GM15510 (cell line): ENCODE data around the gene VWCE.
A peak's percentile ranks its signal among the peaks of the same experiment; 100 is the strongest.

ENCODE experiments used
- POLR2A ChIP-seq: IDR thresholded peaks from 3 replicates; pipeline ENCODE4 v1.6.1; 2011; ENCODE audit warnings: borderline replicate concordance; ENCODE audit not compliant: insufficient read length; ENCODE audit errors: extremely low read depth

The VWCE gene, protein sequence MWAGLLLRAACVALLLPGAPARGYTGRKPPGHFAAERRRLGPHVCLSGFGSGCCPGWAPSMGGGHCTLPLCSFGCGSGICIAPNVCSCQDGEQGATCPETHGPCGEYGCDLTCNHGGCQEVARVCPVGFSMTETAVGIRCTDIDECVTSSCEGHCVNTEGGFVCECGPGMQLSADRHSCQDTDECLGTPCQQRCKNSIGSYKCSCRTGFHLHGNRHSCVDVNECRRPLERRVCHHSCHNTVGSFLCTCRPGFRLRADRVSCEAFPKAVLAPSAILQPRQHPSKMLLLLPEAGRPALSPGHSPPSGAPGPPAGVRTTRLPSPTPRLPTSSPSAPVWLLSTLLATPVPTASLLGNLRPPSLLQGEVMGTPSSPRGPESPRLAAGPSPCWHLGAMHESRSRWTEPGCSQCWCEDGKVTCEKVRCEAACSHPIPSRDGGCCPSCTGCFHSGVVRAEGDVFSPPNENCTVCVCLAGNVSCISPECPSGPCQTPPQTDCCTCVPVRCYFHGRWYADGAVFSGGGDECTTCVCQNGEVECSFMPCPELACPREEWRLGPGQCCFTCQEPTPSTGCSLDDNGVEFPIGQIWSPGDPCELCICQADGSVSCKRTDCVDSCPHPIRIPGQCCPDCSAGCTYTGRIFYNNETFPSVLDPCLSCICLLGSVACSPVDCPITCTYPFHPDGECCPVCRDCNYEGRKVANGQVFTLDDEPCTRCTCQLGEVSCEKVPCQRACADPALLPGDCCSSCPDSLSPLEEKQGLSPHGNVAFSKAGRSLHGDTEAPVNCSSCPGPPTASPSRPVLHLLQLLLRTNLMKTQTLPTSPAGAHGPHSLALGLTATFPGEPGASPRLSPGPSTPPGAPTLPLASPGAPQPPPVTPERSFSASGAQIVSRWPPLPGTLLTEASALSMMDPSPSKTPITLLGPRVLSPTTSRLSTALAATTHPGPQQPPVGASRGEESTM

DNA sequence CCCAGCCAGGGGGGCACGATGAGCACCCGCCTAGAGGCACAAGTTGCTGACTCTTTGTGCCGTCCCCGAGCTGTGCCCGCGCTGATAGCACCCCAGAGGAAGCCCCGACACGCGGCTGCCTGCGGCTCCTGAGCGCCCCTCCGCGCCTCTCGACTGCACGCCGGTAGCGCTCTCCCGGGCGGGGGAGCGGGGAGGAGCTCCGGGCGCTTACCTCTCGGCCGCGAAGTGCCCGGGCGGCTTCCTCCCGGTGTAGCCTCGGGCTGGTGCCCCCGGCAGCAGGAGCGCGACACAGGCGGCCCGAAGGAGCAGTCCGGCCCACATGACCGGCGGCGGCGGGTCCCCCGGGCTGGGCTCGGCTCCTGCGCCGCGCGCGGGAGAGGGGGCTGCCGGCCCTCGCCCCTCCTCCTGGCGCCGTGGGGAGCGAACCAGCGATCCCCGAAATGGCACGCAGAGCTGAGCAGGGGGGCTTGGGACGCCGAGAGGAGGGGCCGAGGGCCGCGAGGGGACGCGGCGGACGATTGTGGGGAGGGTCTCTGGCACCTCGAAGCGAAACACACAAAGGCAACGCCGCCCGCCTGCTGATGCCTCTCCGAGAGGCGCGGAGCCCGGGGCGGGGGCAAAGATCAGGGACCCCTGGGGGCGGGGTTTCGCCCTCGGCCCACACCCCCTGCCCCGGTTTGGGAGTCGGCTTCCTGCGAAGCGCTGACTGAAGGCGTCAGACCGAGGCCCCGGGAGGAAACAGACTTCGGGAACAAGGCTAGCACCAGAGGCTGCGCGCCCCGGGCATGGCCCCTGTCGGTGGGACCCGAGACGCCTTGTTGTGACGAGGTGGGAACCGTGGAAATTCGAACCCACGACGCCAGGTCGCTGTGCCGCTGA is at the start of gene VWCE:
Gene VWCE, minus strand, starts transcription at position 600 of the 879 bp plus-strand sequence. Its CDS starts 279 bp downstream, at position 321.
- peak; percentile 50 for TF ChIP-seq POLR2A

GRCh38 chr11:61343792-61344745 is 49.0 kb upstream of the VWCE start:
- no peak for TF ChIP-seq POLR2A

GRCh38 chr11:61342207-61342803 is 47.2 kb upstream of the VWCE start:
- TF ChIP-seq POLR2A, result no peak

GRCh38 chr11:61341706-61342105 is 46.6 kb upstream of the VWCE start:
- TF ChIP-seq POLR2A, result no peak

DNA sequence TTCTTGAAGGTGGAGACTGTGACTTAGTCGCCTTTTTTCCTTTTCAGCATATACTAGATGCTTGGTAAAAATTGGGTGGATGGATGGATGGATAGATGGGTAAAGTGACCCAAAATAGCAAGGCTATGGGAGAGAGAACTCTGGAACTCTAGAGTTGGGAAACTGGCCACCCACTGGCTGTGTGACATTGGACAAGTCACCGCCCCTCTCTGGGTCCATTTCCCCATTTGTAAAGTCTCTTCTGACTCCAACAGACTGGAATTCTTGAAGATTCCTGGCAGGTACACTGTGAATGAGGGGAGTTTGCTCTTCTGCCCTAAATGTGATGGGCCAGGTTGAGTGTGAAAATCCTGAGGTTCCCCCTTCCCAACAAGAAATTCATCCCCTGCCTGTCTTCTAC is 45.9 kb upstream of the VWCE start:
- TF ChIP-seq POLR2A, result no peak

DNA sequence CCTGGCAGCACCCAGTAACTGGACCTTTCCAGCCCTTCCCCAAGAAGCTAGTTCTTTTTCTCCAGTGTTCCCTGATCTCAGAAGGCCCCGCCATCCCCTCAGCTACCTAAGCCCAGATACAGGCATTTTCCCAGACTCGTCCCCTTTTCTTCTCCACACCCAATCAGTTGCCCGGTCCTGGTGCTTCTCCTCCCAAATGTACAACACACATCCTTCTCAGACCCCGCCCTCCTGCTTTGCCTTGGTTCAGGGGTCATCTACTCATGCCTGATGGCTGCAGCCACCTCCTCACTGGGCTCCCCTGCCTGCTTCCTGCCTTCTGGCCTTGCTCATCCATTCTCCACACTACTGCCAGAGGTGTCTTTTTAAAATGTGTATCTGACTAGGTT is 44.4 kb upstream of the VWCE start:
- no peak for TF ChIP-seq POLR2A

DNA sequence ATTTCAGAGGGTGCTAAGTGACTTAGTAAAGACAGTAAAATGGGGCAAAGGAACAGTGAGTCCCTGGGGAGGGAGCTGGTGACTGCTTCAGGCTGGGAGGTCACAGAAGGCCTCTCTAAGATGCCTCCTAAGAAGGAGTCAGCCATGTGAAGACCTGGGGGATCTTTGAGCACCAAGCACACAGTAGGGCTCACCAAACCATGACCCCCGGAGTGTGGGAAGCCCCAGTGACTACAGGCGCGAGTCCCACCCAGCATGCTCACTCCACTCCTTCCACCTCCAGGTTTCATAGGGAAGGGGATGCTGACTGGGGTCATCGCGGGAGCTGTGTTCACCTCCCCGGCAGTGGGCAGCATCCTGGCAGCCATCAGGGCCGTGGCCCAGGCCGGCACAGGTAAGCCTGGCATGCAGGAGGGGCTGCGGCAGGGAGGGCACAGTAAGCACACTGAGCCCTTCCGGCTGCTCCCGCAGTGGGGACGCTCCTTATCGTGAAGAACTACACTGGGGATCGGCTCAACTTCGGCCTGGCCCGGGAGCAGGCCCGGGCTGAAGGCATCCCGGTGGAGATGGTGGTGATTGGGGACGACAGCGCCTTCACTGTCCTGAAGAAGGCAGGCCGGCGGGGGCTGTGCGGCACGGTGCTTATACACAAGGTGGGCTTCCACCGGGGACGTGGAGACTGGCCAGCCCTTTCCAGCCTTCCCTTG is 43.8 kb upstream of the VWCE start:
- no peak for TF ChIP-seq POLR2A

- no peak for TF ChIP-seq POLR2A
Observed at GRCh38 chr11:61337706-61338470, 42.8 kb upstream of the VWCE start.

DNA sequence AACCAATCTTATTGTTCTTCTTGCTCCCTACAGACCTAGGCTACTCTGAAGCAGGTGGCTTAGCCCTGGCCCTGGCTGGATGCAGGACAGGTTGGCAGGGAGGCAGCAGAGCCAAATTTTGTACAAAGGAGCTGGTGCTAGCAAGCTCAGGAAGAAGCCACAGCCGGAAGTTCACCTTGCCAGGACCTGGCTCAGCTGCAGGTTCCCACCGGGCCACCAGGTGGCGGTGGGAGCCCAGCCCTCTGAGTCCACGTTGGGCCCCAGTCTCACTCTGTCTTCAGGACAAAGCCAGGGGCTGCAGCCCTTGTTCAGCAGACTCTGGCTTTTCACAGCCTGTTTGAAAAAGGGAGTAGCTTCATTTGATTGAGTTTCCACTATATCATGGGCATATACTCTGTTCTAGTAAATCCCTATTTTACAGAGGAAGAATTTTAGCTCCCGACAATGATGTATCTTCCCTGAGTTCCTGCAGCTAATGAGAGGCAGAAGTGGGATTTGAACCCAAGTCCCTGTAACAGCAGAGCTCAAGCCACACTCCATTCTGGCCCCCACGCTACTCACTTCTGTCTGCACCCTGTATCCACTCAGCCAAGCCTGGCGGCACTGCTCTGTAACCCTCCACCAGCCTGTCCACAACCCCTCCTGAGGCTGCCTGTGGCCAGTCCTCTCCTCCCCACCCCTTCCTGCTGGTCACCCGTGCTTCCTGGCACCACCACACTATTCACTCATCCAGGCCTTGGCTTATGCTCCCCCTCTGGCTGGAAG is 41.2 kb upstream of the VWCE start:
- TF ChIP-seq POLR2A, result no peak

GRCh38 chr11:61335355-61335710 is 40.2 kb upstream of the VWCE start:
- TF ChIP-seq POLR2A, result no peak
